Loucy (cell line): ENCODE data around the gene ELMOD1.

Experiments
- H2AFZ ChIP-seq: fragments of 200-600 bp; sonication (generic); 2 replicates; pipeline ENCODE4 v1.6.0; 2016; ENCODE audit warnings: antibody characterized with exemption, mild to moderate bottlenecking, low read length, moderate library complexity
- H3F3A ChIP-seq: fragments of 200-600 bp; 2 replicates; pipeline ENCODE4 v1.6.0; 2016; ENCODE audit warnings: antibody characterized with exemption, low read depth, mild to moderate bottlenecking
- H3K27me3 ChIP-seq: fragments of 200-600 bp; sonication (generic); 2 replicates; pipeline ENCODE4 v1.6.1; 2014; ENCODE audit warnings: low read length, mild to moderate bottlenecking; ENCODE audit not compliant: insufficient read depth, poor library complexity, severe bottlenecking
- H3K36me3 ChIP-seq: fragments of 200-600 bp; sonication (generic); 2 replicates; pipeline ENCODE4 v1.6.1; 2016; ENCODE audit warnings: low read length; ENCODE audit not compliant: insufficient read depth
- H3K4me1 ChIP-seq: fragments of 200-600 bp; sonication (generic); 2 replicates; pipeline ENCODE4 v1.5.1; 2014; ENCODE audit warnings: low read length, mild to moderate bottlenecking; ENCODE audit not compliant: insufficient read depth, poor library complexity, severe bottlenecking
- H3K4me2 ChIP-seq: fragments of 200-600 bp; sonication (generic); 2 replicates; pipeline ENCODE4 v1.6.0; 2014; ENCODE audit warnings: antibody characterized with exemption, low read length, low read depth, mild to moderate bottlenecking; ENCODE audit not compliant: poor library complexity, severe bottlenecking
- H3K4me3 ChIP-seq: fragments of 200-600 bp; sonication (generic); 2 replicates; pipeline ENCODE4 v1.5.1; 2014; ENCODE audit warnings: low read length, mild to moderate bottlenecking, mixed read lengths; ENCODE audit not compliant: poor library complexity, severe bottlenecking
- H3K79me2 ChIP-seq: fragments of 200-600 bp; sonication (generic); 2 replicates; pipeline ENCODE4 v1.6.1; 2014; ENCODE audit warnings: low read length; ENCODE audit not compliant: insufficient read depth
- H3K9ac ChIP-seq: fragments of 200-600 bp; sonication (generic); 2 replicates; pipeline ENCODE4 v1.6.0; 2014; ENCODE audit warnings: mild to moderate bottlenecking, low read depth, low read length, moderate library complexity; ENCODE audit not compliant: poor library complexity, severe bottlenecking
- H3K9me2 ChIP-seq: fragments of 200-600 bp; sonication (generic); replicated peaks from 2 replicates; pipeline ENCODE4 v1.6.1; 2016; ENCODE audit warnings: low read depth, low read length, mixed read lengths
- H3K9me3 ChIP-seq: fragments of 200-600 bp; sonication (generic); 2 replicates; pipeline ENCODE4 v1.6.1; 2014; ENCODE audit warnings: mild to moderate bottlenecking, antibody characterized with exemption, low read length, low read depth; ENCODE audit not compliant: insufficient read depth
- H4K20me1 ChIP-seq: fragments of 200-600 bp; sonication (generic); 2 replicates; pipeline ENCODE4 v1.6.0; 2014; ENCODE audit warnings: antibody characterized with exemption, low read length, mild to moderate bottlenecking; ENCODE audit not compliant: insufficient read depth, poor library complexity, severe bottlenecking
- EZH2phosphoT487 ChIP-seq: fragments of 200-600 bp; IDR thresholded peaks from 2 replicates; pipeline ENCODE4 v1.6.1; 2018; ENCODE audit warnings: antibody characterized with exemption, mild to moderate bottlenecking, moderate library complexity, borderline replicate concordance
- TF ChIP-seq, protein P1 (sequence below): fragments of 200-600 bp; sonication (generic); conservative IDR thresholded peaks from 2 replicates; pipeline ENCODE4 v1.5.1; 2014; ENCODE audit warnings: mild to moderate bottlenecking, antibody characterized with exemption, low read length

Gene ELMOD1

DNA sequence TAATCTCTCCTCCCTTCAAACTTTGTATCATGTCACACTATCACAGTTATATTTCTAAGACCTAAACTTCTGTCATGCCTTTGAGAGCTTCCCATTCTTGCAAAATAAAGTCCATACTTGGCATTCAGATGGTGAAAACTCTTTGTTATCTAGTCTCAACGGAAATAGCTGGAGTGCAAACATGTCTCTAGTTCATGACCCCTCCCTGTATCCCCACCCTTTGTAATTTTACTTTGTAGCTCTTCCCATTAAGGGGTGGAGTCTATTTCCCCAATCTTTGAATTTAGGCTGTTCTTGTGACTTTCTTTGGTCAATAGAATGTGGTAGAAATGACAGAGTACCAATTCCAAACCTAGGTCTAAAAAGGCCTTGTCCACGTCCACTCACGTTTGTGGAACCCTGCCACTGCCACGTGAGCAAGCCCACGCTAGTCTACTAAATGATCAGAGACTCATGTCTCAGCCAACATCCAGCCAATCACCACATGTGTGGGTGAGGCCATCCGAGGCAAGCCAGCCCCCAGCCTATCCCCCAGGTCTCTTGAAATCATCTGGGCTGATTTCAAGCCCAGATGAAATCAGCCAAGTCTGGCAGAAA is 97.5 kb downstream of the ELMOD1 start:
- no peaks in the 10 kb centered on the region for H3K4me1 ChIP-seq
- no peaks in the 10 kb centered on the region for H4K20me1 ChIP-seq
- H3K4me2 ChIP-seq, result no peak overlapping the region
- no peak overlapping the region for H3K9ac ChIP-seq
- H3K4me3 ChIP-seq, result no peak overlapping the region
- H3K9me3 ChIP-seq, result no peaks in the 10 kb centered on the region
- TF ChIP-seq, protein P1, sequence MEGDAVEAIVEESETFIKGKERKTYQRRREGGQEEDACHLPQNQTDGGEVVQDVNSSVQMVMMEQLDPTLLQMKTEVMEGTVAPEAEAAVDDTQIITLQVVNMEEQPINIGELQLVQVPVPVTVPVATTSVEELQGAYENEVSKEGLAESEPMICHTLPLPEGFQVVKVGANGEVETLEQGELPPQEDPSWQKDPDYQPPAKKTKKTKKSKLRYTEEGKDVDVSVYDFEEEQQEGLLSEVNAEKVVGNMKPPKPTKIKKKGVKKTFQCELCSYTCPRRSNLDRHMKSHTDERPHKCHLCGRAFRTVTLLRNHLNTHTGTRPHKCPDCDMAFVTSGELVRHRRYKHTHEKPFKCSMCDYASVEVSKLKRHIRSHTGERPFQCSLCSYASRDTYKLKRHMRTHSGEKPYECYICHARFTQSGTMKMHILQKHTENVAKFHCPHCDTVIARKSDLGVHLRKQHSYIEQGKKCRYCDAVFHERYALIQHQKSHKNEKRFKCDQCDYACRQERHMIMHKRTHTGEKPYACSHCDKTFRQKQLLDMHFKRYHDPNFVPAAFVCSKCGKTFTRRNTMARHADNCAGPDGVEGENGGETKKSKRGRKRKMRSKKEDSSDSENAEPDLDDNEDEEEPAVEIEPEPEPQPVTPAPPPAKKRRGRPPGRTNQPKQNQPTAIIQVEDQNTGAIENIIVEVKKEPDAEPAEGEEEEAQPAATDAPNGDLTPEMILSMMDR, result no peak
- TF ChIP-seq EZH2phosphoT487, result no peak
- no peaks in the 10 kb centered on the region for H3K36me3 ChIP-seq
- H3K27me3 ChIP-seq, result no peaks in the 10 kb centered on the region
- no peaks in the 10 kb centered on the region for H3K79me2 ChIP-seq
- H2AFZ ChIP-seq, result 0 out of 2 replicates have a peak overlapping the region, but pooled peaks have one; percentile 56
- no peaks in the 10 kb centered on the region for H3F3A ChIP-seq
- no peaks in the 10 kb centered on the region for H3K9me2 ChIP-seq

DNA sequence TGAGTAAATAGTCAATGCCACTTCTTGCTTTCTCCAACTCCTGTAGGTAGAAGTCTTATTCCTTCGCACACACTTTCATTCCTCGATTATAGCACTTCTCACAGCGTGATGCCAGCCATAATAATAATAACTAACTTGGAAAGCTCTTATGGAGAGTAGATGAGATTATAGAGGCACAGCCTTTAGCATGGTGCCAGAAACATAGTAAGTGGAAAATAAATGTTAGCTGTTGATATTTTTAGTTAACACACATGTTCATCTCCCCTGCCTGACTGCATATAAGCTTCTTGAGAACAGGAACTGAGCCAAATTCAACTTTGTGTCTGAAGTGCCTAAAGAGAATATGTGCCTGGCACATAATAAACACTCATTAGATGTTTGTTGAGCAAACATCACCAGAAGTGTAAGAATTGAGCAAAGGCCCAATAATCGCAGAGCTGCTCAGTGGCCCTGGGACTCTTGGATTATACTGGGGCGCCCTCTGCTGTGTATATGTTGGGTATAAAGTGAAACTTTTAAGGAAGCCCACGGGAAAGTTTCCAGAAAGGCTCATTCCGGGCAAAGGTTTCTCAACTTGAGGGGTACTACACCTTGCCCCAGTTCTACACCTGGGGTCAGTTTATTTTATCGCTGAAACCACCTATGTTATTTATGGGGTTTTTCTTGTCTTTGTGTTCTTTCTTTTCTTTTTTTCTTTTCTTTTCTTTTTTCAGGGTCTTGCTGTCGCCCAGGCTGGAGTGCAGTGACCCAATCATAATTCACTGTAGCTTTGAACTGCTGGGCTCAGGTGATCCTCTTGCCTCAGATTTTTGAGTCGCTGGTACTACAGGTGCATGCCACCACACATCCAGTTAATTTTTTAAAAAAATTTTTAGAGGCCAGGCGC is 98.6 kb downstream of the ELMOD1 start:
- TF ChIP-seq, protein P1, result peak; percentile 77
- no peak for TF ChIP-seq EZH2phosphoT487
- peak overlapping the region; percentile 87; the same call in 1 of the 2 replicates for H2AFZ ChIP-seq
- peak overlapping the region; percentile 50 for H3K4me2 ChIP-seq

DNA sequence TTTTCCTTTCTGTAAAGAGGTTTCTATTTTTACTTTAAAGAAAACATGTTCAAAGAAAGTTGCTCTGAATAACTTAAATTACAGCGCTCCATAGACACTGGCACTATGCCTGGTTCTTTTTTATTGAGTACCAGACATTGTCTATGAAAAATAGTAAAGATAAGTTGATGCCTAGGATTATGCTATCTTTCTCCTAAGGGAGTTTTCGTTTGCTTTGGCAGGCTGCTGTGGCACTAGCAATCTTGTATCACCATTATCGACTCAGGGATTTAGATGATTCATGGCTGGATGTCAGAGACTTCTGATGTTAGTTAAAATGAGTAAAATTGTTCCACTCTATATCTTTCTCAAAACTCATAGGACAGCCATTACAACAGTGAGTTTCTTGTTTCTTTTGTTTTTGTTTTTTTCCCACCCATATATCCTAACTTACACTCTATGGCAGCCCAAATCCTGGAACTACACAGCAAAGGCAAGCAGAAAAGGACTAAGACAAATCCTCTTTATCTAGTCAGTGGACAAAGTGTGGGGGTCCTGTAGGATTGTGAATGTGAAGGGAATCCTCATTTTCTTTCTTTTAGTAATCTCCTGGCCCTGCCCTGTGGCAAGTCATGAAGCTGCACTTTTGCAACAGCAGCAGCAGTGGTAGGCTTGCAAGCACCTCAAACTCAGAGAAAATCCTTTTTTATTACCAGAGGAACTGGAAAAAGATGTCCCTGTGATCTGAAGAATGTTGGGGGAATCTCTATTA is 100.2 kb downstream of the ELMOD1 start:
- H3K4me1 ChIP-seq, result no peaks in the 10 kb centered on the region
- H3K4me2 ChIP-seq, result no peak overlapping the region
- no peak overlapping the region for H3K4me3 ChIP-seq
- H3K27me3 ChIP-seq, result no peaks in the 10 kb centered on the region
- no peaks in the 10 kb centered on the region for H3K79me2 ChIP-seq
- H3K9me3 ChIP-seq, result no peaks in the 10 kb centered on the region
- H3F3A ChIP-seq, result no peaks in the 10 kb centered on the region
- H3K36me3 ChIP-seq, result no peaks in the 10 kb centered on the region
- no peaks in the 10 kb centered on the region for H3K9me2 ChIP-seq
- H3K9ac ChIP-seq, result no peak overlapping the region
- no peak overlapping the region for H2AFZ ChIP-seq
- TF ChIP-seq, protein P1, result no peak
- no peak for TF ChIP-seq EZH2phosphoT487
- H4K20me1 ChIP-seq, result no peaks in the 10 kb centered on the region

More for the DNA sequence above, 98.6 kb downstream of the ELMOD1 start:
- Histone ChIP-seq H4K20me1 (no peaks in the 10 kb centered on the region), H3K9me2 (no peaks in the 10 kb centered on the region), H3K27me3 (no peaks in the 10 kb centered on the region), H3K36me3 (no peaks in the 10 kb centered on the region), H3K79me2 (no peaks in the 10 kb centered on the region), H3K4me1 (no peaks in the 10 kb centered on the region), H3K4me3 (peak overlapping the region; percentile 31), H3F3A (no peaks in the 10 kb centered on the region), H3K9ac (no peak overlapping the region), H3K9me3 (no peaks in the 10 kb centered on the region)
